Parathyroid adenoma (tissue), 2 donors: ENCODE measurements around the gene PIP4K2A.
A peak's percentile ranks its signal among the peaks of the same experiment; 100 is the strongest.

Experiments used
- H2AFZ ChIP-seq: fragments of 300-600 bp; sonication (generic); one replicate; pipeline ENCODE4 v1.7.0; 2017; ENCODE audit warnings: antibody characterized with exemption, mild to moderate bottlenecking
- H3K27ac ChIP-seq: fragments of 300-600 bp; sonication (generic); one replicate; pipeline ENCODE4 v1.7.0; 2017
- H3K27me3 ChIP-seq: fragments of 300-600 bp; sonication (generic); one replicate; pipeline ENCODE4 v1.7.0; 2017; ENCODE audit warnings: low read length; ENCODE audit not compliant: control insufficient read depth, insufficient read depth
- H3K36me3 ChIP-seq: fragments of 300-600 bp; sonication (generic); one replicate; pipeline ENCODE4 v1.7.0; 2017; ENCODE audit warnings: low read length; ENCODE audit not compliant: control insufficient read depth, insufficient read depth
- H3K4me1 ChIP-seq: fragments of 300-600 bp; sonication (generic); one replicate; pipeline ENCODE4 v1.7.0; 2017; ENCODE audit warnings: control low read depth
- H3K4me2 ChIP-seq: fragments of 300-600 bp; sonication (generic); one replicate; pipeline ENCODE4 v1.7.0; 2017; ENCODE audit warnings: low read length
- H3K4me3 ChIP-seq: fragments of 300-600 bp; sonication (generic); one replicate; pipeline ENCODE4 v1.7.0; 2017; ENCODE audit warnings: low read depth, low read length
- H3K79me2 ChIP-seq: fragments of 300-600 bp; sonication (generic); one replicate; pipeline ENCODE4 v1.7.0; 2017; ENCODE audit warnings: control low read depth
- H3K9ac ChIP-seq: fragments of 300-600 bp; sonication (generic); one replicate; pipeline ENCODE4 v1.7.0; 2017; ENCODE audit warnings: mild to moderate bottlenecking
- H3K9me3 ChIP-seq: fragments of 300-600 bp; sonication (generic); one replicate; pipeline ENCODE4 v1.7.0; 2017; ENCODE audit warnings: low read length; ENCODE audit not compliant: control insufficient read depth
- TF ChIP-seq, protein P1 (sequence below): fragments of 300-600 bp; sonication (generic); IDR thresholded peaks from one replicate; pipeline ENCODE4 v1.7.0; 2017; ENCODE audit warnings: antibody characterized with exemption, mild to moderate bottlenecking
- donor health status: primary hyperparathyroidism.

PIP4K2A gene

DNA sequence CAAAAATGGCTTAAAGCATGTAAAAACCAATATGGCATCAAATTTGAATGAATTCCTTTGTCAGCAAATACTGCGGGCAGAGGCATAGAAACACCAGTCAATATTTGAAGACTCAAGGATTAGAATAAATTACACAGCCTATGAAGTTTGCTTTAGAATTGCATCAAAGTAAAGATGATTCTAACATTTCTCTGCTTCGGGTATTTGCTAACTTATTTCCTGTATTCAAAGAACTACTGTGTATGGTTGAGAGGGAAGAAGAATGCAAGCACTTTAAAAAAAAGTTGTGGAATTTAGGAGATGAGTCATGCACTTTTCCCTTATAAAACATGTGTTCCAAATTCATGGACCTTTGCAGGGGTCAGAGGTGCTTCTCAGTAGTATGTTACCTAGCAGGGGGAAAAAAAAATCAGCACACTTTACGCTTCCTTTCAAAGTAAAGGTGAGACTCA lies 90.1 kb downstream of the PIP4K2A start:
- no peaks in the 10 kb centered on the region for H3K36me3 ChIP-seq
- H3K4me2 ChIP-seq = no peak overlapping the region
- H3K27me3 ChIP-seq = no peaks in the 10 kb centered on the region
- H3K4me3 ChIP-seq = no peak overlapping the region
- H3K79me2 ChIP-seq = no peaks in the 10 kb centered on the region
- no peak overlapping the region for H2AFZ ChIP-seq
- H3K4me1 ChIP-seq = peaks cover 7% of the 10 kb centered on the region
- no peak overlapping the region for H3K27ac ChIP-seq
- H3K9ac ChIP-seq = no peak overlapping the region
- H3K9me3 ChIP-seq = no peaks in the 10 kb centered on the region
- TF ChIP-seq, protein P1, sequence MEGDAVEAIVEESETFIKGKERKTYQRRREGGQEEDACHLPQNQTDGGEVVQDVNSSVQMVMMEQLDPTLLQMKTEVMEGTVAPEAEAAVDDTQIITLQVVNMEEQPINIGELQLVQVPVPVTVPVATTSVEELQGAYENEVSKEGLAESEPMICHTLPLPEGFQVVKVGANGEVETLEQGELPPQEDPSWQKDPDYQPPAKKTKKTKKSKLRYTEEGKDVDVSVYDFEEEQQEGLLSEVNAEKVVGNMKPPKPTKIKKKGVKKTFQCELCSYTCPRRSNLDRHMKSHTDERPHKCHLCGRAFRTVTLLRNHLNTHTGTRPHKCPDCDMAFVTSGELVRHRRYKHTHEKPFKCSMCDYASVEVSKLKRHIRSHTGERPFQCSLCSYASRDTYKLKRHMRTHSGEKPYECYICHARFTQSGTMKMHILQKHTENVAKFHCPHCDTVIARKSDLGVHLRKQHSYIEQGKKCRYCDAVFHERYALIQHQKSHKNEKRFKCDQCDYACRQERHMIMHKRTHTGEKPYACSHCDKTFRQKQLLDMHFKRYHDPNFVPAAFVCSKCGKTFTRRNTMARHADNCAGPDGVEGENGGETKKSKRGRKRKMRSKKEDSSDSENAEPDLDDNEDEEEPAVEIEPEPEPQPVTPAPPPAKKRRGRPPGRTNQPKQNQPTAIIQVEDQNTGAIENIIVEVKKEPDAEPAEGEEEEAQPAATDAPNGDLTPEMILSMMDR = no peak

DNA sequence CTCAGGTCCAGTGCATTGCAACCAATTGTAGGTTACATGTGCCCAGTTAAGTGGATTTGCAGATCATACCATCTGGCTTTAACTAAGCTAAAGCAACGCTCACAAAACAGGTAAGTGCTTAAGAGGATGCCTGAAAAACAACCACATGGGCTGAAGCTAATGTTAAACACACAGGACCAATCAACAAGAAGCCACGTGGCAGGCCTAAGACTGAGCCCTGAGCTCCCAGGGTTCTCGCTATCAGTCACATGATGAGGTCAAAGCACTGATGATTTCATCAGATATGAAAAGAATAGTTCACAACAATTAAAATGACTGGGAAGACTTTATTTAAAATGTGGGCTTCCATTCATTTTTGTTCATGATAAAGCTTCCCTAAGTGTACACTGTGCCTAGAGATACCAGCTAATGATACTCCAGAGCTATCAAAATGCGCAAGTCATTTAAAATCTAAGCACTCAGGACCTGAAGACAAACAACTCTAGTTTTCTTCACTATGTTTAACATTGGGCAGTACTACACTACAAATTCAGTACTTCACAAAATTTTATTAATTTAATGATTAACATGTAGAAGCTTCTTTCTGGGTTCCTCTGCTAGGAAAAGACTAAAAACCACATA lies 90.6 kb downstream of the PIP4K2A start:
- no peak overlapping the region for H3K4me3 ChIP-seq
- no peaks in the 10 kb centered on the region for H3K9me3 ChIP-seq
- H3K4me1 ChIP-seq = peaks cover 7% of the 10 kb centered on the region
- H3K27me3 ChIP-seq = no peaks in the 10 kb centered on the region
- H2AFZ ChIP-seq = no peak overlapping the region
- no peaks in the 10 kb centered on the region for H3K36me3 ChIP-seq
- no peaks in the 10 kb centered on the region for H3K79me2 ChIP-seq
- H3K9ac ChIP-seq = no peak overlapping the region
- TF ChIP-seq, protein P1 = no peak
- H3K27ac ChIP-seq = no peak overlapping the region
- H3K4me2 ChIP-seq = no peak overlapping the region

DNA sequence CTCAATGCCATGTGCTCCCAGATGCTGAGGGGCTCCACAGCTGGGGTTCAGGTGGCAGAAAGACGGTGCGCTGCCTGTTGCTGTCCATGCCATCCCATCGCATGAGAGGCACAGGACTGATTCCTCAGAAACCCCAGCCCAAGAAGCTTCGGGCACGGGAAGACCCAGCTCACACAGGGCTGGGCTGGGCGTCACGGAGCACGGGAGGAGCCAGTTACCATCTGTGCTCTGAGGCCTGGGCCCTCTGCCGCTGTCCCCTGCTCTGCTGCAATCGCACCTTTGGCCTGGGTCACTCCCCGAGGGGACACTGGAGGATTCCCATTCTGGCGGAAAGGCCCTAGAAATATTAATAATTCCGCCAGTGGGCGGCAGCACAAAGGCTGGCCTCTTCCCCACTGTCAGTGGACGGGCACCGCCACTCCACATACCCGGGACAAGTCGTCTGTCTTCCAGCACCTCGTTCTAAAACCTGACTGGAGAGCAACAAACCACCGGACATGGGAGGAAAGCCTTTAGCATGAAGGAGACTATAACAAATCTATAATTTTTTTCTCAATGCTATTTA lies 92.1 kb downstream of the PIP4K2A start:
- H3K9me3 ChIP-seq = no peaks in the 10 kb centered on the region
- H3K4me2 ChIP-seq = no peak overlapping the region
- no peaks in the 10 kb centered on the region for H3K36me3 ChIP-seq
- H3K79me2 ChIP-seq = no peaks in the 10 kb centered on the region
- no peak overlapping the region for H3K9ac ChIP-seq
- no peaks in the 10 kb centered on the region for H3K27me3 ChIP-seq
- peak overlapping the region; percentile 37 for H3K27ac ChIP-seq
- H3K4me3 ChIP-seq = no peak overlapping the region
- TF ChIP-seq, protein P1 = no peak
- H2AFZ ChIP-seq = no peak overlapping the region
- peaks cover 18% of the 10 kb centered on the region for H3K4me1 ChIP-seq

DNA sequence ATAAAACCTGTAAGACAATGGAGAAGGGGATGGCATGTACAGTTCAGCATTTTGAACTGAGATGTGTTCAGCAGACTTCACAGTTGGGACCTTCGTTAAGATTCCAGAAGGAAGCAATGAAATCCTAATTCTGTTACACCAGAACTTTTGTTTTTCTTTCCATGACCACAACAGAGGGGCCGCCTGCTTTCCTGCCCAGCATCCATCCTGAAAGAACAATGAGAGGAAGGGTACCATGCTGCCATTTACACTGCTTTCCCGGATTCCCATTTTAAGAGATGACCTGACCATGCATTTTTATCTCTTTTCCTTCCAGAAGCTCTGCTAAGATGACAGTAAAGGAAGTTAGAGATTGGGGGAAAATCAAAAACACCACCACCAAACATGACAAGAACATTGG lies 92.7 kb downstream of the PIP4K2A start:
- Histone ChIP-seq H3K9me3 (no peaks in the 10 kb centered on the region), H2AFZ (no peak overlapping the region), H3K27ac (peak overlapping the region; percentile 22), H3K36me3 (no peaks in the 10 kb centered on the region), H3K4me3 (no peak overlapping the region), H3K4me1 (peaks cover 20% of the 10 kb centered on the region), H3K27me3 (no peaks in the 10 kb centered on the region), H3K9ac (no peak overlapping the region), H3K79me2 (no peaks in the 10 kb centered on the region), H3K4me2 (no peak overlapping the region)
- TF ChIP-seq, protein P1 = no peak

DNA sequence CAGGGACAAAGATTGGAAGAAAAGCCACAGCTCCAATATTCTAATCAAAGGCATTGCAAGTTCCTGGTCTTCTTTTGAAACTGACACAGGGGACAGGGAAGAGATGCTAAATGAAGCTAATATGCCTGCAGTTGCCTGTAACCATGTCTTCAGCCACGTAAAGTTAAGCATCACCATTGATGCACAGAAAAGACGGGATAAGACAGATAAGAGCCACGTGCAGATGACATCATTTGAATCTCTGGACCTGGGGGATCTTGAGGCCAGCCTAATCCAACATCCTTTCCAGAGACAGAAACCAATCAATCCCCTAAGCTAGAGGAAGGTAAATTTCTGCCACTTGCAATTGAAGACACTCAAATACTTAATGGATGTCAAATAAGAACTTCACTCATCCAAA lies 93.4 kb downstream of the PIP4K2A start:
- Histone ChIP-seq H3K27ac (peak overlapping the region; percentile 22), H2AFZ (no peak overlapping the region), H3K9ac (no peak overlapping the region), H3K4me1 (peaks cover 19% of the 10 kb centered on the region), H3K27me3 (no peaks in the 10 kb centered on the region), H3K9me3 (no peaks in the 10 kb centered on the region), H3K4me3 (no peak overlapping the region), H3K36me3 (no peaks in the 10 kb centered on the region), H3K79me2 (no peaks in the 10 kb centered on the region), H3K4me2 (no peak overlapping the region)
- TF ChIP-seq, protein P1 = no peak
